SK-N-SH treated with all-trans-retinoic acid at 6 μM for 48 hours (cell line): ENCODE results near the gene SERPINB1.

ENCODE experiments used
- ARNTL ChIP-seq: fragments of 450-650 bp; formaldehyde crosslinking; IDR thresholded peaks from 2 replicates; pipeline ENCODE4 v1.5.0; 2020; ENCODE audit warnings: low read depth, mild to moderate bottlenecking, moderate library complexity, borderline replicate concordance
- BACH2 ChIP-seq: fragments of 250-450 bp; sonication (Bioruptor Pico); IDR thresholded peaks from 2 replicates; pipeline ENCODE4 v1.9.0; 2021; ENCODE audit warnings: mild to moderate bottlenecking, borderline replicate concordance
- ISL1 ChIP-seq: fragments of 250-450 bp; sonication (Bioruptor Pico); IDR thresholded peaks from 2 replicates; pipeline ENCODE4 v2.1.2; 2022; ENCODE audit warnings: mild to moderate bottlenecking, moderate library complexity
- RARB ChIP-seq: fragments of 250-450 bp; sonication (Bioruptor Pico); IDR thresholded peaks from 2 replicates; pipeline ENCODE4 v1.8.0; 2021; ENCODE audit warnings: mild to moderate bottlenecking, moderate library complexity
- TCF4 ChIP-seq: fragments of 250-450 bp; sonication (Bioruptor Pico); IDR thresholded peaks from 2 replicates; pipeline ENCODE4 v1.8.0; 2021; ENCODE audit warnings: mild to moderate bottlenecking, moderate library complexity, borderline replicate concordance
- ZFP3 ChIP-seq: fragments of 250-450 bp; sonication (Bioruptor Pico); IDR thresholded peaks from 2 replicates; pipeline ENCODE4 v1.5.0; 2020; ENCODE audit warnings: mild to moderate bottlenecking, moderate library complexity
- TF ChIP-seq, protein P1 (sequence below): fragments of 250-450 bp; sonication (Bioruptor Pico); IDR thresholded peaks from 2 replicates; pipeline ENCODE4 v1.8.0; 2021; ENCODE audit warnings: low read depth, mild to moderate bottlenecking, moderate library complexity, borderline replicate concordance

DNA sequence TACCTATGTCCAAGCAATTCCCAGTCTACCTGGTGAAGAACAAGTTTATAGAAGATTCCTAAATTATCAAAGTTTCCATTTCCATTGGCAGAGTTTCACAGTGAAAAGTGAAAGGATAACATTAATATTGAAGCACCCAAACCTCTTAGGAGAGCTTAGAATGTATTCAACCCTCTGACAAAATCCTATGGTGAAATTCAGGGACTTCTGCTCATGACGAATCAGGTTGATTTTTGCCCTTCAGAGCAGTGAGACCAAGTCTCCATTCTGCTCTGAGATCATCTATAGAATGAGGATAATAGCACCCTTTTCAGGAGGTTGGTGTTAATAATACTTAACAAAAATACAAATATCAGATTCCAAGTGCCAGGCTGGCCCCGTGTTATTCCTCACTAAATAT is 15.5 kb downstream of the SERPINB1 start:
- TF ChIP-seq ZFP3 (no peak), TCF4 (no peak), ISL1 (no peak), RARB (CRISPR knock-in tag) (no peak), ARNTL (CRISPR knock-in tag) (no peak), BACH2 (CRISPR knock-in tag) (no peak)
- TF ChIP-seq, protein P1, sequence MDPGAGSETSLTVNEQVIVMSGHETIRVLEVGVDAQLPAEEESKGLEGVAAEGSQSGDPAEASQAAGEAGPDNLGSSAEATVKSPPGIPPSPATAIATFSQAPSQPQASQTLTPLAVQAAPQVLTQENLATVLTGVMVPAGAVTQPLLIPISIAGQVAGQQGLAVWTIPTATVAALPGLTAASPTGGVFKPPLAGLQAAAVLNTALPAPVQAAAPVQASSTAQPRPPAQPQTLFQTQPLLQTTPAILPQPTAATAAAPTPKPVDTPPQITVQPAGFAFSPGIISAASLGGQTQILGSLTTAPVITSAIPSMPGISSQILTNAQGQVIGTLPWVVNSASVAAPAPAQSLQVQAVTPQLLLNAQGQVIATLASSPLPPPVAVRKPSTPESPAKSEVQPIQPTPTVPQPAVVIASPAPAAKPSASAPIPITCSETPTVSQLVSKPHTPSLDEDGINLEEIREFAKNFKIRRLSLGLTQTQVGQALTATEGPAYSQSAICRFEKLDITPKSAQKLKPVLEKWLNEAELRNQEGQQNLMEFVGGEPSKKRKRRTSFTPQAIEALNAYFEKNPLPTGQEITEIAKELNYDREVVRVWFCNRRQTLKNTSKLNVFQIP: no peak
